Measurements from ENCODE around the gene ITGAV.

- TF ChIP-seq, protein P1, sequence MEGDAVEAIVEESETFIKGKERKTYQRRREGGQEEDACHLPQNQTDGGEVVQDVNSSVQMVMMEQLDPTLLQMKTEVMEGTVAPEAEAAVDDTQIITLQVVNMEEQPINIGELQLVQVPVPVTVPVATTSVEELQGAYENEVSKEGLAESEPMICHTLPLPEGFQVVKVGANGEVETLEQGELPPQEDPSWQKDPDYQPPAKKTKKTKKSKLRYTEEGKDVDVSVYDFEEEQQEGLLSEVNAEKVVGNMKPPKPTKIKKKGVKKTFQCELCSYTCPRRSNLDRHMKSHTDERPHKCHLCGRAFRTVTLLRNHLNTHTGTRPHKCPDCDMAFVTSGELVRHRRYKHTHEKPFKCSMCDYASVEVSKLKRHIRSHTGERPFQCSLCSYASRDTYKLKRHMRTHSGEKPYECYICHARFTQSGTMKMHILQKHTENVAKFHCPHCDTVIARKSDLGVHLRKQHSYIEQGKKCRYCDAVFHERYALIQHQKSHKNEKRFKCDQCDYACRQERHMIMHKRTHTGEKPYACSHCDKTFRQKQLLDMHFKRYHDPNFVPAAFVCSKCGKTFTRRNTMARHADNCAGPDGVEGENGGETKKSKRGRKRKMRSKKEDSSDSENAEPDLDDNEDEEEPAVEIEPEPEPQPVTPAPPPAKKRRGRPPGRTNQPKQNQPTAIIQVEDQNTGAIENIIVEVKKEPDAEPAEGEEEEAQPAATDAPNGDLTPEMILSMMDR (conservative IDR thresholded peaks at IDR 0.05; ENCODE audit: low read depth, low read length): no peak
- TF ChIP-seq POLR2A (IDR thresholded peaks at IDR 0.05; ENCODE audit: low read depth, low read length): no peak
- no peak for TF ChIP-seq RFX5 (IDR thresholded peaks at IDR 0.05; ENCODE audit: low read depth, low read length)
- TF ChIP-seq, protein P2, sequence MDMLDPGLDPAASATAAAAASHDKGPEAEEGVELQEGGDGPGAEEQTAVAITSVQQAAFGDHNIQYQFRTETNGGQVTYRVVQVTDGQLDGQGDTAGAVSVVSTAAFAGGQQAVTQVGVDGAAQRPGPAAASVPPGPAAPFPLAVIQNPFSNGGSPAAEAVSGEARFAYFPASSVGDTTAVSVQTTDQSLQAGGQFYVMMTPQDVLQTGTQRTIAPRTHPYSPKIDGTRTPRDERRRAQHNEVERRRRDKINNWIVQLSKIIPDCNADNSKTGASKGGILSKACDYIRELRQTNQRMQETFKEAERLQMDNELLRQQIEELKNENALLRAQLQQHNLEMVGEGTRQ (IDR thresholded peaks at IDR 0.05; ENCODE audit: low read depth, low read length): no peak
- TF ChIP-seq RCOR1 (IDR thresholded peaks at IDR 0.05; ENCODE audit: insufficient replicate concordance, low read length): no peak
- TF ChIP-seq CHD1 (IDR thresholded peaks at IDR 0.05; ENCODE audit: low read depth, low read length): no peak
- TF ChIP-seq FOS (IDR thresholded peaks at IDR 0.05; ENCODE audit: low read depth, low read length): no peak
- no peak for TF ChIP-seq MXI1 (IDR thresholded peaks at IDR 0.05; ENCODE audit: borderline replicate concordance, low read depth, low read length)
- no peak for TF ChIP-seq CEBPB (IDR thresholded peaks at IDR 0.05; ENCODE audit: low read depth, low read length)
Measured at GRCh38 chr2:186648130-186648529, 58.3 kb downstream of the ITGAV start.
